Mucosa of rectum (tissue), 2 donors: Measurements from ENCODE around the gene MSGN1.

Experiments used
- H3K27ac ChIP-seq, 2 donors: one replicate each; pipeline ENCODE4 v1.7.0; 2013; ENCODE audit warnings: inconsistent platforms in 2 of 2, low read depth in 2 of 2, low read length in 2 of 2
- H3K27me3 ChIP-seq, 2 donors: one replicate each; pipeline ENCODE4 v1.7.0; 2013; ENCODE audit warnings: low read length in 2 of 2; ENCODE audit not compliant: control insufficient read depth in 2 of 2, insufficient read depth in 2 of 2
- H3K36me3 ChIP-seq, 2 donors: one replicate each; pipeline ENCODE4 v1.7.0; 2013; ENCODE audit warnings: low read length in 2 of 2; ENCODE audit not compliant: control insufficient read depth in 2 of 2, insufficient read depth in 2 of 2
- H3K4me1 ChIP-seq, 2 donors: one replicate each; pipeline ENCODE4 v1.7.0; 2013; ENCODE audit warnings: low read length in 2 of 2, mild to moderate bottlenecking in 1 of 2; ENCODE audit not compliant: control insufficient read depth in 2 of 2, insufficient read depth in 2 of 2
- H3K4me3 ChIP-seq, 2 donors: one replicate each; pipeline ENCODE4 v1.7.0; 2013; ENCODE audit warnings: low read length in 2 of 2
- H3K9ac ChIP-seq, 2 donors: one replicate each; pipeline ENCODE4 v1.7.0; 2013; ENCODE audit warnings: low read length in 2 of 2, low read depth in 1 of 2, mild to moderate bottlenecking in 1 of 2
- H3K9me3 ChIP-seq, 2 donors: one replicate each; pipeline ENCODE4 v1.7.0; 2013; ENCODE audit warnings: low read length in 2 of 2; ENCODE audit not compliant: control insufficient read depth in 2 of 2
- donor health status: healthy.
- donor health status: Normal muscosa, but diverticular disease.

Gene MSGN1

GRCh38 chr2:17864676-17865075 lies 48.4 kb downstream of the MSGN1 start:
- Histone ChIP-seq H3K27ac (no peak overlapping the region), H3K36me3 (no peaks in the 10 kb centered on the region), H3K4me1 (no peaks in the 10 kb centered on the region), H3K27me3 (peaks cover 0 to 3% of the 10 kb centered on the region in 2 donors), H3K4me3 (no peak overlapping the region), H3K9ac (no peak overlapping the region), H3K9me3 (no peaks in the 10 kb centered on the region)

GRCh38 chr2:17867133-17867532 lies 50.9 kb downstream of the MSGN1 start:
- Histone ChIP-seq H3K9me3 (no peaks in the 10 kb centered on the region), H3K27ac (no peak overlapping the region), H3K4me3 (no peak overlapping the region), H3K9ac (no peak overlapping the region), H3K36me3 (no peaks in the 10 kb centered on the region), H3K27me3 (no peaks in the 10 kb centered on the region), H3K4me1 (no peaks in the 10 kb centered on the region)
